ENCODE data around the gene PNISR.
"Not testable (repeated sequence)": the region's sequence is repeated elsewhere in the genome, so short reads cannot be mapped to it uniquely, and the experiment has no call there.

PNISR gene, protein sequence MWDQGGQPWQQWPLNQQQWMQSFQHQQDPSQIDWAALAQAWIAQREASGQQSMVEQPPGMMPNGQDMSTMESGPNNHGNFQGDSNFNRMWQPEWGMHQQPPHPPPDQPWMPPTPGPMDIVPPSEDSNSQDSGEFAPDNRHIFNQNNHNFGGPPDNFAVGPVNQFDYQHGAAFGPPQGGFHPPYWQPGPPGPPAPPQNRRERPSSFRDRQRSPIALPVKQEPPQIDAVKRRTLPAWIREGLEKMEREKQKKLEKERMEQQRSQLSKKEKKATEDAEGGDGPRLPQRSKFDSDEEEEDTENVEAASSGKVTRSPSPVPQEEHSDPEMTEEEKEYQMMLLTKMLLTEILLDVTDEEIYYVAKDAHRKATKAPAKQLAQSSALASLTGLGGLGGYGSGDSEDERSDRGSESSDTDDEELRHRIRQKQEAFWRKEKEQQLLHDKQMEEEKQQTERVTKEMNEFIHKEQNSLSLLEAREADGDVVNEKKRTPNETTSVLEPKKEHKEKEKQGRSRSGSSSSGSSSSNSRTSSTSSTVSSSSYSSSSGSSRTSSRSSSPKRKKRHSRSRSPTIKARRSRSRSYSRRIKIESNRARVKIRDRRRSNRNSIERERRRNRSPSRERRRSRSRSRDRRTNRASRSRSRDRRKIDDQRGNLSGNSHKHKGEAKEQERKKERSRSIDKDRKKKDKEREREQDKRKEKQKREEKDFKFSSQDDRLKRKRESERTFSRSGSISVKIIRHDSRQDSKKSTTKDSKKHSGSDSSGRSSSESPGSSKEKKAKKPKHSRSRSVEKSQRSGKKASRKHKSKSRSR

DNA sequence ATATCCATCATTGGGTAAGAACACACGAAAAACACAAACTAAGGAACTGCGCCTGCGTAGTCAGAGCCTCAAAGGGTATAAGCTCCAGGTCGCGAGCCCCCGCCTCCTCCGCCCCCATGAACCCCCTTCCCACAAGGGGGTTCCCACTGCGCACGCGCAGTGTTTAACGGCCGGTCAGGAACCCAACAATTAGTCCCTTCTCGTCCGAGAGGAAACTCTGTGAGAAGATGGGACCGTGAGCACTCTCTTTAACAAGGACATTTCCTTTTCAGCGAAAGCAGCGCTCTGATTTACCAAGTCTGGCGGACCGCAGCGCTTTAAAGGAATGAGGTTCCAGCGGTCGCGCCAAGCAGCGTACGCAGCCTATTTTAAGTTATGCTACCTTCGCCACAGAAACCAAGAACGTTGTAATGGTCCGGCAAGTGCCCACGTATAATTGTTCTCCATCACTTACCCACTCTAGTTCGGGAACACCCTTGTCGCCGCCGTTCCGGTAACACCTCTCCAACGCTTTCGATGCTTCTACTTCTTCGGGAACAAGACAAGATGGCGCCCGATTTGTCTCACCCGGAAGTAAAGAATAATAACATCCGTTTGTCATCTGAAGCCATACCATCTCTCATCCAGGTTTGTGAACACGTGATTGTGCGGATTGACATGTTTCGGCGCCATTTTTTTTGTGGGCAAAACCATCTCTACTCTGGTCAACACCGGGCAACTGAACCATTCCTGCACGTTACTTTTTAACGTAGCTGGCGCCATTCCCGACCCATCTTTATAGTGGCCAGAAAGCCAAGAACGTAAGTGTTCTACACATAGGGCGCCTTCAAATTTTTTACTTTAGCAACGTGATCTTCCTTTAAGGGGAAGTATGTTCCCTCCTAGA, at the start of gene PNISR:
Gene PNISR, minus strand, starts transcription at position 548 of the 886 bp plus-strand sequence. CDS start 10,649 bp downstream, outside the sequence.
- peak; percentile 99 for DNase-seq (ENCODE audit: low spot score)

DNA sequence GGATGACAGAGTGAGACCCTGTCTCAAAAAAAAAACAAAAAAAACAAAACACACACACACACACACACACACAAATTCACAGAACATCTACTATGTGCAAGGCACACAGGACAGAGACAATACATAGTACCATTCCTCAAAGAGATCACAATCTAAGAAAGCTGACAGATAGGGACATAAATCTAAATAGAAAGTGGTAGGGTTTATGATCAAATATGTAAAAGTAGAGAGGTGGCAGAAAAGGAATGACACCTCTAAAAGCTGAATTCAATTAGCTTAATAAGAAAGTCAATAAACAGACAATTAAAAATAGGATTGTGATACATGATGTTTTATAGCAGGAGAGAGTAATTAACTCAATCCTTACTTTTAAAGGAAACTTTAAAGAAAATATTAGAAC, 48.6 kb upstream of the PNISR start:
- no peak for DNase-seq (ENCODE audit: low spot score)

DNA sequence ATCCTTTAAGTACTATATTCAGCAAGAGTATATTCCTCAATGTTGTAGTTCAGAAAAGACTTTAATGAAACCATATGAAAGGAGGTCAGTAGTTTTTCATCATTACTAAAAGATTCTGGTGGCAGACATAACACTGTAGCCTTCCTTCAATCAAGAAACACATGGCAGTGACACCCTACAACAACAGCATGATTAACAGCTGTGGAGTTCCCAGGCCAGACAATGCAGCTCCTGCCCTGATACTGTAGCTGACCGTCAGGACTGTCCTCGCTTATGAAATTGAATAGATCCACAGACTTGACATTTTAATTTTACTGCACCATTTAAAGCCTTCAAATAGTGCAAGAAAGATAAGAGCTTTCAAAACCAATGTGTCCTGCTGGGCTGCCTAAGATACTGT, 46.5 kb upstream of the PNISR start:
- no peak for DNase-seq (ENCODE audit: low spot score)

DNA sequence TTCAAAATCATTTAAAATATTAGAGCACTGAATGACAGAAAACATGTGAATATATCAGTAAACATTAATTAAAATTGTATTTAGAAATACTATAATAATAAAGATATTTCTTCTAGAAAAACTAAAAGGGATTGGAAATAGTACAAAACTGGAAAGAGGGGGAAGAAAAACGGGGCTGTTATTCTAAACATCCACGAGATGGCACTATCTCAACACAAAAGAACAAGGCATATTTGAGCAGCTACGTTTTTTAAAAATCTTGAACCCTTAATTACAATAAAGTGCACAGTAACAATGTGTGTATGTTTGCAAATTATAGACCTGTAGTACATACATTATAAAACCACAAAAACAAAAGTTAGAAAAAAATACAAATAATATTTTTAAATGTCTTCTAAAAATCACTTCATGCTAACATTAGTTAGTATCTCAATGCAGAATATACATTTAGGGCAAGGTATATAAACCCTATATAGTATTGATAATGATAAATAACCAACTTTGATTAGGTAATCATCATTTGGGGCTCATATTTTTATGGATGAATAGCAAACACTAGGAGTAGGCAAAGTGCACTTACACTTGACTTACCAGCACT, 42.5 kb upstream of the PNISR start:
- DNase-seq (ENCODE audit: low spot score) = peak; percentile 60

DNA sequence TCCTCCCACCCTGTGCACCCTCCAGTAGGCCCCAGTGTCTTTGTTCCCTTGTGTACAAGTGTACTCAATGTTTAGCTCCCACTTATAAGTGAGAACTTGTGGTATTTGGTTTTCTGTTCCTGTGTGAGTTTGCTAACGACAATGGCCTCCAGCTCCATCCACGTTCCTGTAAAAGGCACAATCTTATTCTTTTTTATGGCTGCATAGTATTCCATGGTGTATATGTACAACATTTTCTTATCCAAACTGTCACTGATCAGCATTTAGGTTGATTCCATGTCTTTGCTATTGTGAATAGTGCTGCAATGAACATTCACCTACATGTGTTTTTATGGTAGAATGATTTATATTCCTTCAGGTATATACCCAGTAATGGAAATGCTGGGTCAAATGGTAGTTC, 34.0 kb upstream of the PNISR start:
- not testable (repeated sequence) for DNase-seq (ENCODE audit: low spot score)

DNA sequence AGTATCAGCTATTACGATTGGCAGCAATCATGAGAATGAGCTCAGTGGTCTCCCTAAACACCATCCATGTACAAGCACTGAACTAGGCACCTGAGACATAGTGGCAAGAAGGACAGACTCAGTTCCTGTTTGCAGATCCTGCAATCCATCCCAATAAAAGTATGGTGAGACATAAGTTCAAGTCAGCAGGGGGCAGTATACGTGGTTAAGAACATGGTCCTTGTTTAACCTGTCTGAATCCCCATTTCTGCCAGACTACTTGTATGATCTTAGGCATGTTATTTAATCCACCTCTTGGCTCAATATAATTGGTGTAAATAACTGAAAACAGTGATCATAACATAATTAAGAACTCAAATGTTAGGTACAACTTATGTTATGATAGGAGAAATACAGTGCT, 33.2 kb upstream of the PNISR start:
- DNase-seq (ENCODE audit: low spot score) = peak; percentile 12

DNA sequence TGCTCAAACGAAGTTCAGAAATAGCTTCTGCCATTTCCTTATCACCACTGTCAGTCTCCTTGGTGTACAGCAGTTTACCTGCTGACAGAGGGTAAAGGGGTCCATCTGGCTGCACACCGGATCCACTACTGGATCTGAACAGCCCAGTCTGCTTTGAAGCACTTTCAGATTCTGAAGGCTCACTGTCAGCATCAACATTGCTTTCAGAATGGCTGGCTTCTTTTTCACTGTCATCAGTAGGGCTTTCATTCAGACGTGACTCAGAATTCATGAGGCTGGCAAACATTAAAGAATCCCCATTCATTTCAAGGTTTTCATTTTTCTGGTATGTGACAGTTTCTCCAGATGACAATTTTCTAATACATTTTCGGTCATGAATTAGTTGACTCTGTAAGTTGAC, 21.0 kb upstream of the PNISR start:
- DNase-seq (ENCODE audit: low spot score) = no peak

DNA sequence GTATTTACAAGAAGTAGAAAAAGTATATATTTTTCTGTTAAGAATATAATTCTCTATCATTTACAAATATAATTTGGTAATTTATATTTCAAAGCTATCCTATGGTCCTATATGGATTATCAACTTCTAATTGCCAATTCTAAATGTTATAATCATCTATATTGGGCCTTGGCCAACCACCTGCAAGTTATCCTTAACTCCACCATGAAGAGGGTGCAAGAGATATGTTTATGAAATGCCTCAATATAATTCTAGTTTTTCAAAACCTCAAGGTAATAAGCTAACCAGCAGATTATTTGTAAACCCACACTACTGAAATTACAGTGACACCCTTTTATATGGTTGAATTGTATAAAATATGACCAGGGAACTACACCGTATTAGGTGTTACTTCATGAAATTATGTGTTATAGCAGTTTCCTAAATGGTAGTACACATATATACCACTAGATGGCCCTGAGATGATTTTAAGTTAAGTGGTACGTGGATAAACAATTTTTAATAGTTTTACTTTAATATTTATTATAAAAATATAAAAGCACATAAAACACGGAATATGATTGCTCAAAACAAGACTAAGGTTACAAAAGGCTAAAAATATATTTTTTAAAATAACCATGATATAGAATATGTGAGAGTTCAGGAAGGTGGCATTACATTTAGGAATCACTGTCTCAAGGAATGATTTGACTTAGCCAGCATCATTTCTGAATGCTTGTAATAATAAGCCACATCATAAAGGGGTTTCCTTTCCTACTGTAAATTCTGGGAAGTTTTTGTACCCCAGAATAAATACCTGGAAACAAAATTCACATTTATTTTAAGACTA, 9.8 kb upstream of the PNISR start:
- peak; percentile 69 for DNase-seq (ENCODE audit: low spot score)

DNA sequence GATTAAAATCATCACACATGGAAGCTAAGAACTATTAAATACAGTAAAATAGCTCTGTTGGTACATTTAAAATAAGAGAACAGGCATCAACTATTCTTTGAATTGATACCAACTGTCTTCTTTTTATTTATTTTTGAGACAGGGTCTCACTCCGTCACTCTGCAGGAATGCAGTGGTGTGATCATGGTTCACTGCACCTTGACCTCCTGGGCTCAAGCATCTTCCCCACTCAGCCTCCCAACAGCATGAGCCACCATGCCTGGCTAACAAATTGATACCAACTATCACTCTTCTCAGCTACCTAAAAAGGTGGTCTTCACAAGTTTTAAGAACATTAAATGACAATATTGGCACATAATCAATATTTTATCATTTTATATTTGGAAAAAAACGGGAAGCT, 7.8 kb upstream of the PNISR start:
- DNase-seq (ENCODE audit: low spot score) = no peak

DNA sequence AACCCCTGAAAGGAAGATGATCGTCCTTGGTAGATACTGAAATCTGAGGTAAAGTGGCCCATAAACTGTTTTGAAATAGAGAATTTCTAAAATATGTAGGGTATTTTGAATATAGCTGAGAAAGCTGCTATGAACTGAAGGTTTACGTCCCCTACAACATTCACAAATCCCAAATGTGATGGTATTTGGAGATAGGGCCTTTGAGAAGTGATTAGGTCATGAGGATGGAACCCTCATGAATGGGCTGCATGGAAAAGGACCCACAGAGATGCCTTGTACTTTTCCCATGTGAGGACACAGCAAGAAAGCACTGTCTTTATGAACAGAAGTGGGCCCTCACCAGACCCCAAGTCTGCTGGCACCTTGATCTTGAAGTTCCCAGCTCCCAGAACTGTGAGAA, 6.8 kb upstream of the PNISR start:
- DNase-seq (ENCODE audit: low spot score) = no peak

DNA sequence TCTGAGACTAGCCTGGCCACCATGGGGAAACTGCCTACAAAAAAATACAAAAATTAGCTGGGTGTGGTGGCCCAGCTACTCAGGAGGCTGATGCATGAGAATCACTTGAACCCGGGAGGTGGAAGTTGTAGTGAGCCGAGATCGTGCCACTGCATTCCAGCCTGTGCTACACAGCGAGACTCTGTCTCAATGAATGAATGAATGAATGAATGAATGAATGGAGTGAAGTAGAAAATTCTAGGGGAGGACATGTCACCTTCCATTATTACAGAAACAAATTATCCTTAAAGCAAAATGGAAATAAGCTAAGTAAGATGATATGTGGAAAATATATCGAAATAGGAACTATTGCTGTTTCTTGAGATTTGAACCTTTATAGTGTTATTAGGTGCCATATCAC, 2.9 kb upstream of the PNISR start:
- DNase-seq (ENCODE audit: low spot score) = no peak

DNA sequence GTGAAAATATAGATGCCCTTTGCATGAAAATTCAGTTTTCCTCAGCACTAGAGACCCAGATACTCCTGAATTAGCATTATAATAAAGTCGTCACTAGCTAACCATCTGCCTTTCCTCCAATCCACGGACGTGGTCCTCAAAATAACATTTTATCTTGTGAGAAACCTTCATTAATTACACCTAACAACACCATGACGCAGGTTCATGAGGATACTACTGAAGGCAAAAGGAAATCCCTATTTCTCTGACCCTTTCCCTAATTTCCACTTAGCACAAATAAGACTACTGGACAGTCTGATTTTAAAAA, 1.3 kb upstream of the PNISR start:
- DNase-seq (ENCODE audit: low spot score) = no peak

DNA sequence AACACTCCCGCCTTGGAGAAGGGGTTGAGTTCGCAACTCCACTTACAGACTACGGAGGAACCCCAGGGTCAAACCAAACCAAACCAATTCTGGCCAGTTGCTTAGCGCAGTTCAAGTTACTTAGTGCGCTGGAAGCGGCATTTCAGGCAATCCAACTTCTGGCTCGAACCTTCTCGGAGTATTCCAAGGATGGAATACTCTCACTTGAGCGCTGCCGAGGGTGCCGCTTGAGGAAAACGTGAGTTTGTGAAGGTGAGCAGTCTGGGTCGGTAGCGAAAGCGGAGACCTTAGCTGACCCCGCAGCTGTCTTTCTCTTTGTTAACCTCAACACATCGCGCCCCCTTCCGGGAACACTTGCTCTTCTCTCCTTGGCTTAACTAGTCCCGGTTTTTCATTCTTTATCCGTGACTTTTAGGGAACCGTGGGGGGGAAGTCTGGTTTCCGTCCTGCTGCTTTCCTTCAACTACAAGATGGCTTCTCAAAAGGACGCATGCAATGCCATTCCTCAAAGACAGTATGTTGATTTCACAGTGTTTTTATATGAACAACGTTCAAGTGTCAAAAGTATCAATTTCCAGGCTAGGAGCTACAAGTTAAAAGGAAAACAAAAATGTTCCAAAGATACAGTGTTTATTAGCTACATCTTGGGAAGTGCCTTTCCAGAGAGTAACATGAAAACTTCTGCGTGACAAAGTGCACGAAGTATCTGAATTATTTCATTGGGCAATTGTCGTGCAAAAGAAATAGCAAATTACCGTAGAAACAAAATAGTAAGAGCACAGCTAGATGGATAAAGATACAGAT, 741 bp upstream of the PNISR start:
- DNase-seq (ENCODE audit: low spot score) = peak; percentile 96

DNA sequence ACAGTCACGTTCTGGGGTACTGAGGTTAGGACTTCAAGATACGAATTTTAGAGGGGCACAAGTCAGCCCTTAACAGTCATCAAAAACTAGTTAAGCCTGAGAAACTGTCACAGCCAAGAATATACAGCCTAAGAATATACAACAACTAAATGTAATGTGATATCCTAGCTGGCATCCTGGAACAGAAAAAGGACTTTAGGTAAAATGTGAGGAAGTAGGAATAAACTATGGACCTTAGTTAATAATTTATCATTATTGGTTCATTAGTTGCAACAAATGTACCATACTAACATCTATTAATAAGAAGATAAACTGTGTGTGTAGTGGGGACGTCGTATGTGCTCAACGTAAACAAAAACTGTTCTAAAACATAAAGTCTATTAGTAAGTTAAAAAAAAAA, 1.1 kb downstream of the PNISR start:
- DNase-seq (ENCODE audit: low spot score) = no peak

DNA sequence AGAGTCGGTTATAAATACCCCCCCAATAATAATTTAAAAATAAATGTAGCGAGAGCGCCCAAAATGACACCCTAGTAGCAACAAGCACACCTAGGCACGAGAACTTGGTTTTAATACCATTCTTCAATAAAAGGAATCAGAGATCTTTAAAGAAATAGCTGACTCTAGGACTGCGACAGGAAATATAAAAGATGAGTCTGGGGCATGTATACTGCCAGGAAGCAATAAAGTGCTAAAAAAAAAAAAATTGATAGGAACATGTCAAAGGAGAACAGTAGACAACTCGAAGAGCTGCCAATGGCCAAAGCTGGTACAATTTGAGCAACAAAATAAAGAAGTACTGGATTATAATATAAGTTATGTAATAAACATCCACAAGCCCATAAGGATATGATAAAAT, 2.2 kb downstream of the PNISR start:
- DNase-seq (ENCODE audit: low spot score) = no peak

DNA sequence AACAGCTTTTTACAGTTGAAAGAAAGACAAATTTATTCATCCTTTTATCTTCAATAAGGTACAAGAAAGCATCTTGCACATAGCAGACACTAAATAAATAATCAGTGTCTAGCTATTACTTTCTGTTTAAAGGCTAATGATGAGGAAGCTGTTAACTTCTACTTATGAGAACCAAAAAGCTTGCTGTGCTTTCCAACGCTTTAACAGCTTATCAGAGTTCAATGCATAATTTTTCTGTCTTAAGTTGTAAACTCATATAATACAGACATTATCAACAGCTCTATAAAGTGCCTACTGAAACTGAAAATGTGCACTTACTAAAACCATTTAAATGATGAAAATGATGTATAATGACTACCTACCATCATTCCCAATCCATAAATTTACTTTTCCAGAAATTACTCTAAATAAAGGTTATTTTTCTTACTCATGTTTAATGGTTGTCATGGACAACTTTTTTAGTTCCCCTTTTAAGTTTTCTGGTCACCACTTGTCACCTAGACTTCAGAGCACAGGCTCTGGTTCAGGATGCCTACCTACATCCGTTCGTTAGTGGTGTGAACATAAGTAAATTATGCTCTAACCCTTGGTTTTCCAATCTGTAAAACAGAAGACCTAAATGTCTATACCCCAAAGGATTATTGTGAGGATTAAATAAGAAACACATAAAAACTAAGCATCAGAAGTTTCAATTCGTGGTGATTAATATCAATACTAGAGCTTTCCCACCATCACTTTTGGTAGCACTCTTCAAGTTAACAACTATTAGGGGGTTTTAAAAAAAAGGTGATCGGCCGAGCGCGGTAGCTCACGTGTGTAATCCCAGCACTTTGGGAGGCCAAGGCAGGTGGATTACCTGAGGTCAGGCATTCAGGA, 8.0 kb downstream of the PNISR start:
- DNase-seq (ENCODE audit: low spot score) = no peak

DNA sequence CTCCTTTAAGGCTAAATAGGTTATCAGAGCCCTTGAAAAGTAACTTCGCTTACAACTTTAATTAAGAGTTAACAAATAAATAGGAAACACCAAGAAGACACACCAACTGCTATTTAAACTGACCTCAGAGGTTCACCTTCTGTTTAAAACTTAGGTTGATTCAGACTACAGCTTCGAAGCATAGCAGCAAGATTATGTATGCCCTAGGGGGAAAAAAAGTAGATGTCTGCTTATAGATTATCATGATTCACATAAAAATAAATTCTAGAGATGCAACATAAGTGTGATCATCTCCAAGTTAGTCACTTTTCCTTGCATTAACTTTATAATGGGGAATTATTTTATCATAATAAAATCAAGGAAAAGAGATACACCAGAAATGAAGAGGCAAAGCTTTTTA, 8.9 kb downstream of the PNISR start:
- DNase-seq (ENCODE audit: low spot score) = no peak

DNA sequence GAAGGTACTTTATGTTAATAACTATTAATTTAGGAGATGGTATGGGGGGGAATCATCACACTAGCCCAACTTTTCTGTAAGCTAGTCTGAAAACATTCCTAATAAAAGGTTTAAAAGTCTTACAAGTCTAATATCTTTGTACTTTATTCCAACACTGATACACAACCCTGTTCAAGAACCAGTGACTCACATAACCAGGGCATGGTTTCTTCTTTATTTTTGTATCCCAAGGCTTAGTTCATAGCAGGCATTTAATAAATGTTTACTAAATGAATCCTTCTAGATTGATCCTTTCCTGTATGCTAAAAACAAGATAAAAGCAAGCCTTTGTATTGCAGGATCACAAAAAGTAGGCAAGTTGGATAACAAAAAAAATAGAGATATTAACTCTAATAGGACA, 9.7 kb downstream of the PNISR start:
- no peak for DNase-seq (ENCODE audit: low spot score)

DNA sequence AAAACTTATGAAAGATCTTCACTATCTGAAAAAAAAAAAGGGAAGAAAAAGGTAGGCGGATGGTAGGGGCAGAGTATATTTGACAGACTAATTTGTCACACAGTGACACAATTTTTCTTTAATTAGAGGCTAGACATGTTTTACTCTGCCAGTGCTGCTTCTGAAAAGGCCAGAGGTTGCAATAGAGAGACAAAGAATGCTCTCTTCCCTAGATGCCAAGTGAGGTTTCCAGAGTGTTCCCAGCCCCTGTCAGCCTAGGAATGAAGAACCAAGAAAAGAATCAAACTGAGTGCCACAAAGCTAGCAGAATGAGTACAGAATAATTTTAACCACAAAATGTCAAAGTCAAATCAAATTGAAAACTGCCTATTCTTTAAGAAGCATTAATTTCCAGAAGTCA, 13.0 kb downstream of the PNISR start:
- no peak for DNase-seq (ENCODE audit: low spot score)
